Central memory CD8-positive, alpha-beta T cell (primary cell): ENCODE measurements around the gene ARCN1.

ENCODE experiments used
- ATAC-seq: fragments of 150-1000 bp; cut with Tn5 transposase; replicated peaks from 2 replicates; pipeline ENCODE4 v1.10.0; 2022; ENCODE audit warnings: mild to moderate bottlenecking, moderate FRiP score, moderate number of reproducible peaks; ENCODE audit not compliant: poor library complexity, severe bottlenecking; ENCODE audit errors: extremely low read depth
- DNase-seq, 2 donors: peaks; one replicate each; pipeline ENCODE4 v3.0.0; 2021; ENCODE audit warnings: low spot score in 2 of 2
- H3K27ac Mint-ChIP-seq: one replicate; pipeline ENCODE4 v1.8.0; 2022; ENCODE audit warnings: low read depth, mild to moderate bottlenecking, moderate library complexity, mixed read lengths
- H3K27me3 Mint-ChIP-seq: one replicate; pipeline ENCODE4 v1.8.0; 2022; ENCODE audit warnings: mixed read lengths
- H3K36me3 Mint-ChIP-seq: one replicate; pipeline ENCODE4 v1.8.0; 2022; ENCODE audit warnings: mild to moderate bottlenecking, moderate library complexity, mixed read lengths; ENCODE audit not compliant: insufficient read depth
- H3K4me1 Mint-ChIP-seq: one replicate; pipeline ENCODE4 v1.8.0; 2022; ENCODE audit warnings: mixed read lengths
- H3K4me3 Mint-ChIP-seq: one replicate; pipeline ENCODE4 v1.8.0; 2022; ENCODE audit warnings: mild to moderate bottlenecking, moderate library complexity, mixed read lengths
- H3K9me3 Mint-ChIP-seq: one replicate; pipeline ENCODE4 v1.8.0; 2022; ENCODE audit warnings: mixed read lengths

ARCN1 gene

DNA sequence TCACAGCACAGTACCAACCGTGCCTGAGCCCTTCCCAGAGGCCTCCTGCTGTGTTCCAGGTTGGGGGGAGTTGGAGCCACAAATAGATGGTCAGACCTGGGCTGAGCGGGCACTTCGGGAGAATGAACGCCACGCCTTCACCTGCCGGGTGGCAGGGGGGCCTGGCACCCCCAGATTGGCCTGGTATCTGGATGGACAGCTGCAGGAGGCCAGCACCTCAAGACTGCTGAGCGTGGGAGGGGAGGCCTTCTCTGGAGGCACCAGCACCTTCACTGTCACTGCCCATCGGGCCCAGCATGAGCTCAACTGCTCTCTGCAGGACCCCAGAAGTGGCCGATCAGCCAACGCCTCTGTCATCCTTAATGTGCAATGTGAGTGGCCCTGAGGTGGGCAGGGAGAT is 40.1 kb upstream of the ARCN1 start:
- no peaks in the 10 kb centered on the region for H3K27me3 Mint-ChIP-seq
- peaks cover 30% of the 10 kb centered on the region for H3K4me1 Mint-ChIP-seq
- peaks cover 7% of the 10 kb centered on the region for H3K36me3 Mint-ChIP-seq
- peak overlapping the region; percentile 89 for H3K4me3 Mint-ChIP-seq
- H3K27ac Mint-ChIP-seq, result peak overlapping the region; percentile 35
- no peaks in the 10 kb centered on the region for H3K9me3 Mint-ChIP-seq
- no peak for DNase-seq
- ATAC-seq, result no peak

DNA sequence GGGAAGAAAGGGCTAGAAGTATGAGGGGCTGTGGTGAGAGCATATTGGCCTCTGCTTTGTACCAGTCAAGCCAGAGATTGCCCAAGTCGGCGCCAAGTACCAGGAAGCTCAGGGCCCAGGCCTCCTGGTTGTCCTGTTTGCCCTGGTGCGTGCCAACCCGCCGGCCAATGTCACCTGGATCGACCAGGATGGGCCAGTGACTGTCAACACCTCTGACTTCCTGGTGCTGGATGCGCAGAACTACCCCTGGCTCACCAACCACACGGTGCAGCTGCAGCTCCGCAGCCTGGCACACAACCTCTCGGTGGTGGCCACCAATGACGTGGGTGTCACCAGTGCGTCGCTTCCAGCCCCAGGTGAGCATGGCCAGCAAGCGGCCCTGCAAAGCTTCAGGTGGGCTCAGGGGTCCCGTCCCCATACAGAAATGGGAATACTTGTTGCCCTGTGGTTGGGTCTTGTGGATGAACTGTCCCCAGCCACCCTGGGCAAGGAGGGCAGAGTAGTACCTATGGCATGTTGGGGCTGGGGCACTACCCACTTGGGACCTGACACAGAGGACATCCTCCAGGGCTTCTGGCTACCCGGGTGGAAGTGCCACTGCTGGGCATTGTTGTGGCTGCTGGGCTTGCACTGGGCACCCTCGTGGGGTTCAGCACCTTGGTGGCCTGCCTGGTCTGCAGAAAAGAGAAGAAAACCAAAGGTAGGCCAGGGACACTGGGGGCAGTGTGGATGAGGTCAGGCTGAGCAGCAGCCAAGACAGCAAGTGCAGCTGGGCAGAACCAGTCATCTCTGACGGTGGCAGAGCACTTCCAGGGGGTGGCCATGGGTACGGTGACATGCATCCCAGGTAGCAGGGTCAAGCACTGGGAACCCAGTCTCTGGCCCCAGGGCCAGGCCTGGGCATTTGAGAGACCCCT is 39.1 kb upstream of the ARCN1 start:
- DNase-seq (no peak), ATAC-seq (no peak)
- Mint-ChIP-seq H3K4me3 (peak overlapping the region; percentile 89), H3K27me3 (no peaks in the 10 kb centered on the region), H3K4me1 (peaks cover 23% of the 10 kb centered on the region), H3K36me3 (peaks cover 3% of the 10 kb centered on the region), H3K9me3 (no peaks in the 10 kb centered on the region), H3K27ac (no peak overlapping the region)

DNA sequence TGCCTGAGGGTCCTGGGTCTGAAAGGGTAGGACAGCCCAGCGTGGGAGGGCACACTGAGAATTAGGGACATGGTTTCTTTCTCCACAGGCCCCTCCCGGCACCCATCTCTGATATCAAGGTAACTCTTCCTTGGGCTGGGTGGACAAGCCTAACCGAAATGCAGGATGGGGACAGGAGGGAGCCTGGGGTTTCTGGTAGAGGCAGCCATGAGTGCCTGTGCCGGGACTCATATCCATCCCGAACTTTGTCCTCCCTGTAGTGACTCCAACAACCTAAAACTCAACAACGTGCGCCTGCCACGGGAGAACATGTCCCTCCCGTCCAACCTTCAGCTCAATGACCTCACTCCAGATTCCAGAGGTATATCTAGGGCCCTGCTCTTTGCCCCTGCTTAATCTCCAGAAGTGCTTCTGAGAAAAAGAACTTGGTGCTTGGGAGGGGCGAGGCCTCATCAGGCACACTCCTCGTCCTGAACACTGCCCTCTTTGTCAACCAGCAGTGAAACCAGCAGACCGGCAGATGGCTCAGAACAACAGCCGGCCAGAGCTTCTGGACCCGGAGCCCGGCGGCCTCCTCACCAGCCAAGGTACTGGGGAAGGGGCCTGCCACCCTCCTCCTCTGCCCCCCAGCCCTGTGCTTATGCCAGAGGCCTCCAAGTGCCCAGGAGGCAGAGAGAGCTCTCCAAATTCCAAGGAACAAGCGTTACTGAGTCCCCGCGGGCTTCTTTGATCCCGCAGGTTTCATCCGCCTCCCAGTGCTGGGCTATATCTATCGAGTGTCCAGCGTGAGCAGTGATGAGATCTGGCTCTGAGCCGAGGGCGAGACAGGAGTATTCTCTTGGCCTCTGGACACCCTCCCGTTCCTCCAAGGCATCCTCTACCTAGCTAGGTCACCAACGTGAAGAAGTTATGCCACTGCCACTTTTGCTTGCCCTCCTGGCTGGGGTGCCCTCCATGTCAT is 38.2 kb upstream of the ARCN1 start:
- no peak for DNase-seq
- no peak overlapping the region for H3K4me3 Mint-ChIP-seq

DNA sequence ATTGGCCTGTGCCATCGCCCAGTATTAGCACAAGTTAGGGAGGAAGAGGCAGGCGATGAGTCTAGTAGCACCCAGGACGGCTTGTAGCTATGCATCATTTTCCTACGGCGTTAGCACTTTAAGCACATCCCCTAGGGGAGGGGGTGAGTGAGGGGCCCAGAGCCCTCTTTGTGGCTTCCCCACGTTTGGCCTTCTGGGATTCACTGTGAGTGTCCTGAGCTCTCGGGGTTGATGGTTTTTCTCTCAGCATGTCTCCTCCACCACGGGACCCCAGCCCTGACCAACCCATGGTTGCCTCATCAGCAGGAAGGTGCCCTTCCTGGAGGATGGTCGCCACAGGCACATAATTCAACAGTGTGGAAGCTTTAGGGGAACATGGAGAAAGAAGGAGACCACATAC is 36.9 kb upstream of the ARCN1 start:
- Mint-ChIP-seq H3K27me3 (no peaks in the 10 kb centered on the region), H3K4me3 (no peak overlapping the region), H3K27ac (no peak overlapping the region), H3K4me1 (peaks cover 8% of the 10 kb centered on the region), H3K36me3 (peaks cover 3% of the 10 kb centered on the region), H3K9me3 (no peaks in the 10 kb centered on the region)
- DNase-seq (no peak), ATAC-seq (no peak)

More for the DNA sequence above, 38.2 kb upstream of the ARCN1 start:
- Mint-ChIP-seq H3K27me3 (no peaks in the 10 kb centered on the region), H3K4me1 (peaks cover 19% of the 10 kb centered on the region), H3K36me3 (peaks cover 3% of the 10 kb centered on the region), H3K27ac (peak overlapping the region; percentile 59), H3K9me3 (no peaks in the 10 kb centered on the region)
- no peak for ATAC-seq

DNA sequence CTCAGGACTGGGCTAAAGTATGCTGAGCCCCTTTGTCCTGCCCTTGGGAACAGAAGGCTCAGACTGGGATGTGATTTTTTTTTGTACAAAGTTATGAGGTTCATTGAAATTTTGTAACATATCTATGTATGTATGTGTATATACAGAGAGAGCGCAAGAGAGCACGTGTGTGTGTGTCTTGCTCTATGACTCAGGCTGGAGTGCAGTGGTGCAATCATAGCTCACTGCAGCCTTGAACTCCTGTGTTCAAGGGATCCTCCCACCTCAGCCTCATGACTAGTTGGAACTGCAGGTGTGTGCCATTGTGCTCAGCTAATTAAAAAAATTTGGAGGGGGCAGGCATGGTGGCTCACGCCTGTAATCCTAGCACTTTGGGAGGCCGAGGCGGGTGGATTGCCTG is 35.5 kb upstream of the ARCN1 start:
- Mint-ChIP-seq H3K4me1 (peaks cover 2% of the 10 kb centered on the region), H3K27ac (no peak overlapping the region), H3K9me3 (no peaks in the 10 kb centered on the region), H3K4me3 (no peak overlapping the region), H3K27me3 (no peaks in the 10 kb centered on the region), H3K36me3 (peaks cover 5% of the 10 kb centered on the region)
- DNase-seq (no peak), ATAC-seq (no peak)

DNA sequence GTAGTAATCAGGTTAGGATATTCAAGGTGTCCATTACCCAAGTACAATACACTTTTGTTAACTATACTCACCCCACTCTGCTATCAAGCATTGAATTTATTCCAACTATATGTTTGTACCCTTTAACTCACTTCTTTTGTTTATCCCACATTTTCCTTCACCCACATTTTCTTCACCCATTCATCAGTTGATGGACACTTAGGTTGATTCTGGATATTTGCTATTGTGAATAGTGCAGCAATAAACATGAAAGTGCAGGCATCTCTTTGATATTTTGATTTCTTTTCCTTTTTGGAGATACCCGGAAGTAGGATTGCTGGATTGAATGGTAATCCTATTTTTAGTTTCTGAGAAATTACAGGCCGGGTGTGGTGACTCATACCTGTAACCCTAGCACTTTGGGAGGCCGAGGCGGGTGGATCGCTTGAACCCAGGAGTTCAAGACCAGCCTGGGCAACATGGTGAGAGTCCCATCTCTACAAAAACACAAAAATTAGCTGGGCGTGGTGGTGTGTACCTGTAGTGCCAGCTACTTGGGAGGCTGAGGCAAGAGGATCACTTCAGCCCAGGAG is 34.7 kb upstream of the ARCN1 start:
- DNase-seq (no peak), ATAC-seq (no peak)
- Mint-ChIP-seq H3K27me3 (no peaks in the 10 kb centered on the region), H3K4me3 (no peak overlapping the region), H3K27ac (no peak overlapping the region), H3K4me1 (no peaks in the 10 kb centered on the region), H3K36me3 (peaks cover 5% of the 10 kb centered on the region), H3K9me3 (no peaks in the 10 kb centered on the region)

DNA sequence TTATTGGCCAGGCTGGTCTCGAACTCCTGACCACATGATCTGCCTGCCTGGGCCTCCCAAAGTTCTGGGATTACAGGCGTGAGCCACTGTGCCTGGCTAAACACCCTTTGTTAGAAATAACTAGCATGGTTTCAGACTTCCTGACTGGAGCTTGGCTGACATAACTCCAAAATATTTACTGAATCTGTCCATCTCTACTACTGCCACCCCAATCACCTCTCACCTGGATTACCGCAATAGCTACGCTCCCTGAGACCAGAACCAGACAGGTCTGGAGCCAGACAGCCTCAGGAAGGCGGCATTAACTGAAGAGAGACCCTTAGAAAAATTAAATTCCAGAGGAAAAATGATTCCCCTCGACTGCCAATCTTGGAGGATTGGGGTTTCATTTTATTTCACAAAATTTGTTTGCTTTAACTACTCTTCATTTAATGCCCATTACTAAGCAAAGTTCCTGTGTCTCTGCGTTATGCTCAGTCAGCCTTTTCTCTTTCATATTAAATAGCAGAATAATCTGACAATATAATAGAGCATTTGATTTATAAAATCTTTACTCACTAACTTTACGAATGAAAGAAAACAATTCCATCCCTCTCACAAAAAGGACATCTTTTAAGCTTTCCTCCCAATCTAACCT is 28.1 kb upstream of the ARCN1 start:
- DNase-seq, result no peak
- no peaks in the 10 kb centered on the region for H3K9me3 Mint-ChIP-seq
- H3K4me3 Mint-ChIP-seq, result no peak overlapping the region
- no peaks in the 10 kb centered on the region for H3K27me3 Mint-ChIP-seq
- no peak for ATAC-seq
- no peak overlapping the region for H3K27ac Mint-ChIP-seq
- peaks cover 10% of the 10 kb centered on the region for H3K36me3 Mint-ChIP-seq
- no peaks in the 10 kb centered on the region for H3K4me1 Mint-ChIP-seq

DNA sequence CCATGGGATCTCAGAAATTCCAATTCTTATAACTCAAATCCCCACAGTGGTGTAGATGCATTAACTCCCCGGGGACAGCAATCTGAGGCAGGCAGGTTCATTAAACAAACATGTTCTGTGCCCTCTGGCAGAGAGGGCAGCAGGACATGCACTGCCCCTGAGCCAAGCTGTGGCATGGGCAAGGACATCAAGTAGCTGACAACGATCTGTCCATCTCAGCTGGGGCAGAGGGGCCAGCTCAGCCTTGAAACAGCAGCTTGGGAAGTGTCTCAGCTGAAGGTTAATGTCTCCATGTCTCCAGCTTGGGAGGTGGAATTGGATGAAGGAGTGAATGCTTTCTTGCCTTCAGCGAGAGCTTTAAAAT is 27.6 kb upstream of the ARCN1 start:
- H3K9me3 Mint-ChIP-seq, result no peaks in the 10 kb centered on the region
- no peak for ATAC-seq
- H3K4me1 Mint-ChIP-seq, result no peaks in the 10 kb centered on the region
- no peak overlapping the region for H3K27ac Mint-ChIP-seq
- no peaks in the 10 kb centered on the region for H3K27me3 Mint-ChIP-seq
- H3K4me3 Mint-ChIP-seq, result no peak overlapping the region
- no peak for DNase-seq
- H3K36me3 Mint-ChIP-seq, result peaks cover 10% of the 10 kb centered on the region

DNA sequence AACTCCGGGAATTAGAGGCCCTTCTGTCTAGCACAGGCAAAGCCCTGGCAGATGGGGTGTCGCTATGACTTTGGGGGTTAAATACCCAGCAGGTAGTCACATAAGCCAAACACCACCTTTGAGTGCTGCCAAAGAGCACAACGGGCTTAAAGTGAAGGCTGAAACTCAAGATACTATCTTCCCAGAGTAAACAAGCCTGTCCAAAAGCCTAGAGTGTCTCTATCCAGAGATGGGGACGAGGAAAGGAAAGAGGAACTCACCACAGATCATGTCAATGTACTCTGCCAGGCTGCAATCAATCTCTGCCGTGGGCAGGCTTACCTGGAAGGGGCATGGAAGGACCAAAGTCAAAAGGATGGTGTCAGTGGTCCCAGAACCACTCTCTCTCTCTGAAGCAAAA is 26.7 kb upstream of the ARCN1 start:
- DNase-seq (no peak), ATAC-seq (no peak)
- Mint-ChIP-seq H3K4me1 (no peaks in the 10 kb centered on the region), H3K4me3 (no peak overlapping the region), H3K27ac (no peak overlapping the region), H3K36me3 (peaks cover 9% of the 10 kb centered on the region), H3K9me3 (no peaks in the 10 kb centered on the region), H3K27me3 (no peaks in the 10 kb centered on the region)

DNA sequence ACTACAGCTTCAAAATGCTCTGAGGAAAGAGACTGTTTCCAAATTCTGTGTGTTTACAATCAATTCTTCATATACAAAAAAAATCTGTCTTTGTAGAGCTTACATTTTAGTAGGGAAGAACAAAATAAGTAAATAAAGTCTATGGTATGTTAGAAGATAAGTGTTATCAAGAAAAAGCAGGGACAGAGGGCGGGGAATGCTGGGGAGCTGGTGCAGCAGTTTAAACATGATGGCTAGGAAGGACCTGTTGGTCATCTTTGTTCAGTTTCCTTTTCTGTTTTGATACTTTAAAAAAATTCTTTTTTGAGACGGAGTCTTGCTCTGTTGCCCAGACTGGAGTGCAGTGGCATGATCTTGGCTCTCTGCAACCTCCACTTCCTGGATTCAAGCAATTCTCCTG is 25.1 kb upstream of the ARCN1 start:
- Mint-ChIP-seq H3K4me1 (no peaks in the 10 kb centered on the region), H3K27me3 (no peaks in the 10 kb centered on the region), H3K36me3 (peaks cover 16% of the 10 kb centered on the region), H3K9me3 (no peaks in the 10 kb centered on the region), H3K27ac (no peak overlapping the region), H3K4me3 (no peak overlapping the region)
- ATAC-seq (no peak), DNase-seq (no peak)

DNA sequence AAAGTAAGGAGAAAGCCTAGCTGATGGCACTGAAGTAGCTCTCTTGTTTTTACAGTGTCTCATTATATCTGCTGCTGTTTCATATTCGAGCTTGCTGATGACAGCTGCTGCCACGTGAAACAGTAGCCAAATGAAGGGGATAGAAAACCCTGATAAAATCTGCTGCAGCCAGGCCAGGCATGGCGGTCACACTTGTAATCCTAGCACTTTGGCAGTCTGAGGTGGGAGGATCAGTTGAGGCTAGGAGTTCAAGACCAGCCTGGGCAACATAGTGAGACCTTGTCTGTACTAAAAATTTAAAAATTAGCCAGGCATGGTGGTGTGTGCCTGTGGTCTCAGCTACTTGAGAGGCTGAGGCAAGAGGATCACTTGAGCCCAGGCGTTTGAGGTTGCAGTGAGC is 19.9 kb upstream of the ARCN1 start:
- DNase-seq (no peak), ATAC-seq (no peak)
- no peaks in the 10 kb centered on the region for H3K27me3 Mint-ChIP-seq
- no peak overlapping the region for H3K27ac Mint-ChIP-seq
- no peak overlapping the region for H3K4me3 Mint-ChIP-seq
- peaks cover 30% of the 10 kb centered on the region for H3K36me3 Mint-ChIP-seq
- H3K9me3 Mint-ChIP-seq, result no peaks in the 10 kb centered on the region
- no peaks in the 10 kb centered on the region for H3K4me1 Mint-ChIP-seq

DNA sequence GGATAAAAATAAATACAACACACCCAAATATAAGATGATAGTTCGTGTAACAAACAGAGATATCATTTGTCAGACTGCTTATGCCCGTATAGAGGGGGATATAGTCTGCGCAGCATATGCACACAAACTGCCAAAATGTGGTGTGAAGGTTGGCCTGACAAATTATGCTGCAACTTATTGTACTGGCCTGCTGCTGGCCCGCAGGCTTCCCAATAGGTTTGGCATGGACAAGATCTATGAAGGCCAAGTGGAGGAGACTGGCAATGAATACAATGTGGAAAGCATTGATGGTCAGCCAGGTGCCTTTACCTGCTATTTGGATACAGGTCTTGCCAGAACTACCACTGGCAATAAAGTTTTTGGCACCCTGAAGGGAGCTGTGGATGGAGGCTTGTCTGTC is 11.4 kb upstream of the ARCN1 start:
- peaks cover 6% of the 10 kb centered on the region for H3K36me3 Mint-ChIP-seq
- no peaks in the 10 kb centered on the region for H3K9me3 Mint-ChIP-seq
- H3K4me1 Mint-ChIP-seq, result peaks cover 9% of the 10 kb centered on the region
- DNase-seq, result no peak
- H3K4me3 Mint-ChIP-seq, result no peak overlapping the region
- ATAC-seq, result no peak
- no peak overlapping the region for H3K27ac Mint-ChIP-seq
- no peaks in the 10 kb centered on the region for H3K27me3 Mint-ChIP-seq
